Right lobe of liver (tissue), 4 donors: ENCODE results near the gene TYMS.

Source experiments
- POLR2A ChIP-seq: fragments of 450-650 bp; IDR thresholded peaks from one replicate; pipeline ENCODE4 v1.6.1; 2017; ENCODE audit warnings: antibody characterized with exemption, mild to moderate bottlenecking
- TF ChIP-seq, protein P1 (sequence below), 4 donors: fragments of 200-600 bp in 3 of 4; fragments of 450-650 bp in 1 of 4; IDR thresholded peaks; one replicate each; pipeline versions ENCODE4 v1.5.1 to v1.8.0; 2016 to 2022; ENCODE audit warnings: antibody characterized with exemption in 4 of 4, mild to moderate bottlenecking in 2 of 4
- donor health status: DM: no; HTN: no; CAD: no.
- donor health status: DM: no; HTN: no; CAD: no.
- donor health status: DM: no; HTN: yes; CAD: no.

DNA sequence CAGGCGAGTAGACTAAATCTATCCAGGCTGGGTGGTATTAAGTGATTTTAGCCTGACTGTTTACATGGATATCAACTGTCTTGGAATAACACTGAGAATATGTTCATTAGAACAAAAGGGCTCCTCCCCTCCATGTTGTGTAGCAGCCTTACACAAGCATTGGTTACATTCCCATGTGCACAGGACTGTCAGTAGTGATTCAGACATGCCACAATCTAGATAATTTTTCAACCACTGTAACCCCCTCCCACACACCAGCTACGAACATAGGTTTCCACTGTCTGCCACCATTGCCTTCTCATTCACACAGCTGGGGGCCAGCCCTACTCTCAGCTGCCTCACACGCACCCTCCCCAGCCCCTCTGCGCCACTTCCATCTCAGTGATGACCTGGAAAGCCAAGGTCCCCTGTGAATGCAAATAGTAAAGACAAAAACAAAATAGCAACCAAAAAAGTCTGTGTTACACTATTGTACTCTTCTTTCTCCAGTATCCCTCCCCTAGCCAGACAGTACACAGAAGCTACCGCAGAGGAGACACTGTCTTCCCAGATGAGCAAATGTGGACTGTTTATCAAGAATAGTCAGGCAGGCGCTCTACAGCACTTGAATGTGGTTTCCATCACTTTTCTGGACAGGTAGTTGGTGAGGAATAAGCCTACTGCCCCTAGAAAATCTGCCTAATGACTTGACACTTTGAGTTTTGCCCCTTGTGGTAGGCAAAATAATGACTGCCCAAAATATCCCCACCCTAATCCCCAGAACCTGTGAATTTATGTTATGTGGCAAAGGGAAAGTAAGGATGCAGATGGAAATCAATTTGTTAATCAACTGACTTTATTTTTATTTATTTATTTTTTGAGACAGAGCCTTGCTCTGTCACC, 27.9 kb upstream of the TYMS start:
- TF ChIP-seq, protein P1, sequence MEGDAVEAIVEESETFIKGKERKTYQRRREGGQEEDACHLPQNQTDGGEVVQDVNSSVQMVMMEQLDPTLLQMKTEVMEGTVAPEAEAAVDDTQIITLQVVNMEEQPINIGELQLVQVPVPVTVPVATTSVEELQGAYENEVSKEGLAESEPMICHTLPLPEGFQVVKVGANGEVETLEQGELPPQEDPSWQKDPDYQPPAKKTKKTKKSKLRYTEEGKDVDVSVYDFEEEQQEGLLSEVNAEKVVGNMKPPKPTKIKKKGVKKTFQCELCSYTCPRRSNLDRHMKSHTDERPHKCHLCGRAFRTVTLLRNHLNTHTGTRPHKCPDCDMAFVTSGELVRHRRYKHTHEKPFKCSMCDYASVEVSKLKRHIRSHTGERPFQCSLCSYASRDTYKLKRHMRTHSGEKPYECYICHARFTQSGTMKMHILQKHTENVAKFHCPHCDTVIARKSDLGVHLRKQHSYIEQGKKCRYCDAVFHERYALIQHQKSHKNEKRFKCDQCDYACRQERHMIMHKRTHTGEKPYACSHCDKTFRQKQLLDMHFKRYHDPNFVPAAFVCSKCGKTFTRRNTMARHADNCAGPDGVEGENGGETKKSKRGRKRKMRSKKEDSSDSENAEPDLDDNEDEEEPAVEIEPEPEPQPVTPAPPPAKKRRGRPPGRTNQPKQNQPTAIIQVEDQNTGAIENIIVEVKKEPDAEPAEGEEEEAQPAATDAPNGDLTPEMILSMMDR (IDR thresholded peaks at IDR 0.05), result no peak
- TF ChIP-seq POLR2A, result no peak
